Measurements from ENCODE around the gene CAPG.
"Not testable (repeated sequence)": the region's sequence is repeated elsewhere in the genome, so short reads cannot be mapped to it uniquely, and the experiment has no call there.

The CAPG gene

GRCh38 chr2:85419009-85419675 is 9.0 kb upstream of the CAPG start:
- no peak for DNase-seq

- peak; percentile 60 for DNase-seq
These were observed 8.2 kb upstream of the CAPG start, which contains the start of gene SH2D6 for GRCh38 chr2:85418132-85419008. SH2D6 (plus strand) TSS chr2:85418714; CDS start chr2:85429466, 10,752 bp downstream.

- no peak for DNase-seq
These were observed 5.9 kb upstream of the CAPG start for GRCh38 chr2:85415980-85416650.

GRCh38 chr2:85414761-85415553 is 4.8 kb upstream of the CAPG start:
- no peak for DNase-seq

- DNase-seq, result not testable (repeated sequence)
These were observed 4.2 kb upstream of the CAPG start for GRCh38 chr2:85414421-85414759.

GRCh38 chr2:85413592-85414420 is 3.6 kb upstream of the CAPG start:
- DNase-seq, result no peak

- DNase-seq, result no peak
These were observed 1.2 kb upstream of the CAPG start for GRCh38 chr2:85411405-85411748.

- no peak for DNase-seq
These were observed 628 bp upstream of the CAPG start for GRCh38 chr2:85410584-85411404.

- no peak for DNase-seq
These were observed 4.7 kb downstream of the CAPG start for GRCh38 chr2:85405201-85406059.

GRCh38 chr2:85401844-85402243 is 8.3 kb downstream of the CAPG start:
- DNase-seq, result no peak

GRCh38 chr2:85401464-85401805 is 8.7 kb downstream of the CAPG start:
- no peak for DNase-seq

- no peak for DNase-seq
These were observed 9.4 kb downstream of the CAPG start for GRCh38 chr2:85400541-85401463.

GRCh38 chr2:85400023-85400422 is 10.1 kb downstream of the CAPG start:
- DNase-seq, result no peak

GRCh38 chr2:85399183-85399455 is 11.0 kb downstream of the CAPG start:
- DNase-seq, result no peak

GRCh38 chr2:85398426-85399182 is 11.6 kb downstream of the CAPG start:
- DNase-seq, result no peak

- DNase-seq, result no peak
These were observed 12.2 kb downstream of the CAPG start for GRCh38 chr2:85397925-85398331.

- DNase-seq, result no peak
These were observed 13.4 kb downstream of the CAPG start for GRCh38 chr2:85396531-85397470.

Data from NCI-H2107 (cell line).